Mammary epithelial cell (primary cell): Measurements from ENCODE around the gene DENND6B.

Source experiments
- EZH2 ChIP-seq: IDR thresholded peaks from 2 replicates; pipeline ENCODE4 v1.6.1; 2012; ENCODE audit warnings: low read length, inconsistent platforms, borderline replicate concordance
- TF ChIP-seq, protein P1 (sequence below), 2 donors: IDR thresholded peaks in 1 of 2; conservative IDR thresholded peaks in 1 of 2; 2 replicates each; pipeline ENCODE4 v1.5.1; 2011 to 2012; ENCODE audit warnings: inconsistent platforms in 2 of 2, low read length in 2 of 2, mild to moderate bottlenecking in 2 of 2, control low read depth in 1 of 2, low read depth in 1 of 2; ENCODE audit not compliant: insufficient read depth in 1 of 2; ENCODE audit errors: extremely low read depth in 1 of 2

DNA sequence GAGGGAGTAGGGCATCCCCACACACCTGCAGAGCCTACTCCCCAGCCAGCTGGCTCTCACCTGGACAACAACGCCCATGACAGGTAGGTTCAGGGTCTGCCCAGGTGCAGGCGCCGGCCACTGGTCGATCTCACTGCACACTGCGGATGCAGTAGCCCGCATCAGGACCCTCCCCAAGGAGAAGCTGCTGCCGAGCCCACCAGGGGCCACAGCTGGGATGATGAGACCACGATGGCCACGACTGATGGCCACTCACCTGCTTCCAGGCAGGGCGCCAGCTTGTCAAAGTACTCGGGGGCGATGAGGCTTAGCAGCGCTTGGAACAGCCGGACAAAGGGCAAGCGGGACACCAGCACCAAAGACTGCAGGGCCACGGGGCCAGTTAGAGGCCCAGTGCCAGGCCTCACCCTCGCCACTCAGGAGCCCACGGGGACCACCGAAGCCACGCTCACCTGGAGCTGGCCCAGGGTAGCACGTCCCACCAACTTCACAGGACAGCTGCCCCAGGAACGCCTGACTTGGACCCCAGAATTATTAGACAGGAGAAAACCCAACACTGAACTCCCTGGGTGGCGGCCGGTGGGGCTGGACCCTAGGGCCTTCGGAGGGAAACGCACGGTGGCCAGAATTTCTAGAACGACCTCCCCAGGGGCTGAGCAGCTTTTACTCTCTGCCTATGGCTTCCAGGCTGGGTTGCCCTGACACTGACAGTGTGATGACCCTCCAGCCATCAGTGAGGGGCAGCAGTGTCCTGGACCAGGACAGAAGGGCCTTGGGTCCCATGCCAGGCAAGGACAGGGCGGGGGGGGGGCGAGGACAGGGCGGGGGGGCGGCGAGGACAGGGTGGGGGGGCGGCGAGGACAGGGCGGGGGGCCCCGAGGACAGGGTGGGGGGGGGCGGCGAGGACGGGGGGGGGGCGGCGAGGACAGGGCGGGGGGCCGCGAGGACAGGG lies 10.4 kb downstream of the DENND6B start:
- TF ChIP-seq, protein P1, sequence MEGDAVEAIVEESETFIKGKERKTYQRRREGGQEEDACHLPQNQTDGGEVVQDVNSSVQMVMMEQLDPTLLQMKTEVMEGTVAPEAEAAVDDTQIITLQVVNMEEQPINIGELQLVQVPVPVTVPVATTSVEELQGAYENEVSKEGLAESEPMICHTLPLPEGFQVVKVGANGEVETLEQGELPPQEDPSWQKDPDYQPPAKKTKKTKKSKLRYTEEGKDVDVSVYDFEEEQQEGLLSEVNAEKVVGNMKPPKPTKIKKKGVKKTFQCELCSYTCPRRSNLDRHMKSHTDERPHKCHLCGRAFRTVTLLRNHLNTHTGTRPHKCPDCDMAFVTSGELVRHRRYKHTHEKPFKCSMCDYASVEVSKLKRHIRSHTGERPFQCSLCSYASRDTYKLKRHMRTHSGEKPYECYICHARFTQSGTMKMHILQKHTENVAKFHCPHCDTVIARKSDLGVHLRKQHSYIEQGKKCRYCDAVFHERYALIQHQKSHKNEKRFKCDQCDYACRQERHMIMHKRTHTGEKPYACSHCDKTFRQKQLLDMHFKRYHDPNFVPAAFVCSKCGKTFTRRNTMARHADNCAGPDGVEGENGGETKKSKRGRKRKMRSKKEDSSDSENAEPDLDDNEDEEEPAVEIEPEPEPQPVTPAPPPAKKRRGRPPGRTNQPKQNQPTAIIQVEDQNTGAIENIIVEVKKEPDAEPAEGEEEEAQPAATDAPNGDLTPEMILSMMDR (conservative IDR thresholded peaks at IDR 0.05 in 1 of 2, IDR thresholded peaks at IDR 0.05 in 1 of 2; ENCODE audit: extremely low read depth in 1 of 2, insufficient read depth in 1 of 2, low read depth in 1 of 2, low read length in 2 of 2), result no peak
- no peak for TF ChIP-seq EZH2
